OCI-LY7 (cell line): ENCODE results near the gene ABCD1. TPM values are rescaled to one million over a fixed set of nuclear protein-coding genes. Genes with fewer than 3 reads are reported as not detected.

ENCODE experiments used
- BruUV-seq: library from RNA; stranded (reverse); fragments of 400-500 nt; replicated peaks from 2 replicates; lab custom pipeline; 2021; lab: Mats Ljungman, UMichigan
- CTCF ChIA-PET: fragments of 300-600 bp; sonication (Branson Sonifier 250); formaldehyde crosslinking; loops from one replicate; lab custom pipeline; 2022; ENCODE audit warnings: antibody characterized with exemption; ENCODE audit not compliant: unreplicated experiment; lab: Charles Lee
- POLR2A ChIA-PET: fragments of 300-600 bp; sonication (Branson Sonifier 250); formaldehyde crosslinking; loops from one replicate; lab custom pipeline; 2022; ENCODE audit warnings: antibody characterized with exemption; lab: Charles Lee
- DNase-seq: peaks from one replicate; pipeline ENCODE4 v3.0.0-alpha.2; 2015; ENCODE audit warnings: low spot score
- H2AFZ ChIP-seq: fragments of 200-600 bp; sonication (generic), shearing (Covaris generic); 2 replicates; pipeline ENCODE4 v1.6.1; 2014; ENCODE audit warnings: mild to moderate bottlenecking, antibody characterized with exemption, low read length, moderate library complexity
- H3K27ac ChIP-seq: fragments of 200-600 bp; sonication (generic); 2 replicates; pipeline ENCODE4 v1.5.1; 2014; ENCODE audit warnings: mixed run types, low read depth, mild to moderate bottlenecking, moderate library complexity, low read length, inconsistent platforms; ENCODE audit not compliant: poor library complexity, severe bottlenecking
- H3K36me3 ChIP-seq: fragments of 200-600 bp; sonication (generic); 2 replicates; pipeline ENCODE4 v1.6.1; 2014; ENCODE audit warnings: mild to moderate bottlenecking, antibody characterized with exemption, low read length, moderate library complexity, mixed read lengths; ENCODE audit not compliant: insufficient read depth
- H3K4me1 ChIP-seq: fragments of 200-600 bp; sonication (generic); 2 replicates; pipeline ENCODE4 v1.5.1; 2014; ENCODE audit warnings: mild to moderate bottlenecking, low read length; ENCODE audit not compliant: insufficient read depth, poor library complexity, severe bottlenecking
- H3K4me2 ChIP-seq: fragments of 200-600 bp; sonication (generic); 2 replicates; pipeline ENCODE4 v1.6.1; 2014; ENCODE audit warnings: mild to moderate bottlenecking, low read length
- H3K4me3 ChIP-seq: fragments of 200-600 bp; sonication (generic); 2 replicates; pipeline ENCODE4 v1.5.1; 2014; ENCODE audit warnings: mild to moderate bottlenecking, low read depth, low read length; ENCODE audit not compliant: poor library complexity, severe bottlenecking
- H3K79me2 ChIP-seq: fragments of 200-600 bp; sonication (generic); 2 replicates; pipeline ENCODE4 v1.6.1; 2016; ENCODE audit warnings: low read depth, mild to moderate bottlenecking, low read length, moderate library complexity, mixed read lengths; ENCODE audit not compliant: insufficient read depth
- H3K9me2 ChIP-seq: fragments of 200-600 bp; sonication (generic); 2 replicates; pipeline ENCODE4 v1.6.1; 2016; ENCODE audit warnings: mild to moderate bottlenecking, low read length, mixed read lengths; ENCODE audit not compliant: insufficient read depth
- H3K9me3 ChIP-seq: fragments of 200-600 bp; sonication (generic); 2 replicates; pipeline ENCODE4 v1.6.1; 2014; ENCODE audit warnings: mild to moderate bottlenecking, mixed run types, low read length, mixed read lengths
- H4K20me1 ChIP-seq: fragments of 200-600 bp; sonication (generic); 2 replicates; pipeline ENCODE4 v1.6.1; 2014; ENCODE audit warnings: mild to moderate bottlenecking, antibody characterized with exemption, low read length, moderate library complexity, mixed read lengths; ENCODE audit not compliant: insufficient read depth
- EZH2phosphoT487 ChIP-seq: fragments of 200-600 bp; sonication (generic); IDR thresholded peaks from 2 replicates; pipeline ENCODE4 v1.6.1; 2018; ENCODE audit warnings: low read depth, borderline replicate concordance, mild to moderate bottlenecking, mixed run types, antibody characterized with exemption, low read length, moderate library complexity, mixed read lengths
- intact Hi-C: fragments of 100-400 bp; cut with micrococcal nuclease; formaldehyde crosslinking; loops from one replicate; pipeline ENCODE4 v1.10.0; 2022; ENCODE audit not compliant: unreplicated experiment
- total RNA-seq, 2 experiments: library from RNA; depleted of rRNA in 1 of 2; stranded (reverse); fragments of >200 nt in 1 of 2; shearing (Covaris generic) in 1 of 2; gene quantifications; 2 replicates each; pipeline ENCODE4 v1.2.3, GENCODE V29; 2014 to 2022
- TF ChIP-seq, protein P1 (sequence below): fragments of 200-600 bp; sonication (generic); conservative IDR thresholded peaks from 2 replicates; pipeline ENCODE4 v1.5.1; 2014; ENCODE audit warnings: mild to moderate bottlenecking, antibody characterized with exemption, low read length, moderate library complexity, mixed read lengths

Gene ABCD1
- total RNA-seq, 2 experiments from 2014 or later: 6.9 to 8.8 TPM

DNA sequence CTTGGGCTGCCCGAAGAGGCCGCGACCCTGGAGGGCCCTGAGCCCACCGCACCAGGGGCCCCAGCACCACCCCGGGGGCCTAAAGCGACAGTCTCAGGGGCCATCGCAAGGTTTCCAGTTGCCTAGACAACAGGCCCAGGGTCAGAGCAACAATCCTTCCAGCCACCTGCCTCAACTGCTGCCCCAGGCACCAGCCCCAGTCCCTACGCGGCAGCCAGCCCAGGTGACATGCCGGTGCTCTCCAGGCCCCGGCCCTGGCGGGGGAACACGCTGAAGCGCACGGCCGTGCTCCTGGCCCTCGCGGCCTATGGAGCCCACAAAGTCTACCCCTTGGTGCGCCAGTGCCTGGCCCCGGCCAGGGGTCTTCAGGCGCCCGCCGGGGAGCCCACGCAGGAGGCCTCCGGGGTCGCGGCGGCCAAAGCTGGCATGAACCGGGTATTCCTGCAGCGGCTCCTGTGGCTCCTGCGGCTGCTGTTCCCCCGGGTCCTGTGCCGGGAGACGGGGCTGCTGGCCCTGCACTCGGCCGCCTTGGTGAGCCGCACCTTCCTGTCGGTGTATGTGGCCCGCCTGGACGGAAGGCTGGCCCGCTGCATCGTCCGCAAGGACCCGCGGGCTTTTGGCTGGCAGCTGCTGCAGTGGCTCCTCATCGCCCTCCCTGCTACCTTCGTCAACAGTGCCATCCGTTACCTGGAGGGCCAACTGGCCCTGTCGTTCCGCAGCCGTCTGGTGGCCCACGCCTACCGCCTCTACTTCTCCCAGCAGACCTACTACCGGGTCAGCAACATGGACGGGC lies 579 bp downstream of the ABCD1 start:
- H3K36me3 ChIP-seq: peaks cover 21% of the 10 kb centered on the region
- peak; percentile 36 for DNase-seq
- ChIA-PET CTCF (no interaction called here), POLR2A (no interaction called here)
- peaks cover 22% of the 10 kb centered on the region; the same call in 1 of the 2 replicates for H3K79me2 ChIP-seq
- peak overlapping the region; percentile 74 for H3K4me2 ChIP-seq
- TF ChIP-seq, protein P1, sequence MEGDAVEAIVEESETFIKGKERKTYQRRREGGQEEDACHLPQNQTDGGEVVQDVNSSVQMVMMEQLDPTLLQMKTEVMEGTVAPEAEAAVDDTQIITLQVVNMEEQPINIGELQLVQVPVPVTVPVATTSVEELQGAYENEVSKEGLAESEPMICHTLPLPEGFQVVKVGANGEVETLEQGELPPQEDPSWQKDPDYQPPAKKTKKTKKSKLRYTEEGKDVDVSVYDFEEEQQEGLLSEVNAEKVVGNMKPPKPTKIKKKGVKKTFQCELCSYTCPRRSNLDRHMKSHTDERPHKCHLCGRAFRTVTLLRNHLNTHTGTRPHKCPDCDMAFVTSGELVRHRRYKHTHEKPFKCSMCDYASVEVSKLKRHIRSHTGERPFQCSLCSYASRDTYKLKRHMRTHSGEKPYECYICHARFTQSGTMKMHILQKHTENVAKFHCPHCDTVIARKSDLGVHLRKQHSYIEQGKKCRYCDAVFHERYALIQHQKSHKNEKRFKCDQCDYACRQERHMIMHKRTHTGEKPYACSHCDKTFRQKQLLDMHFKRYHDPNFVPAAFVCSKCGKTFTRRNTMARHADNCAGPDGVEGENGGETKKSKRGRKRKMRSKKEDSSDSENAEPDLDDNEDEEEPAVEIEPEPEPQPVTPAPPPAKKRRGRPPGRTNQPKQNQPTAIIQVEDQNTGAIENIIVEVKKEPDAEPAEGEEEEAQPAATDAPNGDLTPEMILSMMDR: no peak
- TF ChIP-seq EZH2phosphoT487: no peak
- no peaks in the 10 kb centered on the region for H3K9me2 ChIP-seq
- intact Hi-C loops: no loop called here
- no peaks in the 10 kb centered on the region for H3K9me3 ChIP-seq
- peaks cover 50% of the 10 kb centered on the region for H3K4me1 ChIP-seq
- BruUV-seq: no TSS peak
- H3K27ac ChIP-seq: peak overlapping the region; percentile 76
- no peaks in the 10 kb centered on the region for H4K20me1 ChIP-seq
- no peak overlapping the region for H2AFZ ChIP-seq
- peak overlapping the region; percentile 85 for H3K4me3 ChIP-seq

DNA sequence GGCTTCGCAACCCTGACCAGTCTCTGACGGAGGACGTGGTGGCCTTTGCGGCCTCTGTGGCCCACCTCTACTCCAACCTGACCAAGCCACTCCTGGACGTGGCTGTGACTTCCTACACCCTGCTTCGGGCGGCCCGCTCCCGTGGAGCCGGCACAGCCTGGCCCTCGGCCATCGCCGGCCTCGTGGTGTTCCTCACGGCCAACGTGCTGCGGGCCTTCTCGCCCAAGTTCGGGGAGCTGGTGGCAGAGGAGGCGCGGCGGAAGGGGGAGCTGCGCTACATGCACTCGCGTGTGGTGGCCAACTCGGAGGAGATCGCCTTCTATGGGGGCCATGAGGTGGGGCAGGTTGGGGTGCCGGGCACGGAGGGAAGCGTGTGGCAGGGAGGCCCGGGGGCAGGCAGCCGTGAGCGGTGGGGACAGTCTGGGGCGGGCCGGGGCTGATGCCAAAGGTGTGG lies 1.2 kb downstream of the ABCD1 start:
- no TSS peak for BruUV-seq
- intact Hi-C loops: no loop called here
- no peaks in the 10 kb centered on the region for H4K20me1 ChIP-seq
- CTCF ChIA-PET: no interaction called here
- H3K27ac ChIP-seq: no peak overlapping the region
- no peaks in the 10 kb centered on the region for H3K9me3 ChIP-seq
- peaks cover 50% of the 10 kb centered on the region for H3K4me1 ChIP-seq
- no peak for DNase-seq
- H2AFZ ChIP-seq: no peak overlapping the region
- POLR2A ChIA-PET: no interaction called here
- H3K9me2 ChIP-seq: no peaks in the 10 kb centered on the region
- H3K36me3 ChIP-seq: peaks cover 14% of the 10 kb centered on the region
- H3K4me3 ChIP-seq: peak overlapping the region; percentile 85
- H3K4me2 ChIP-seq: peak overlapping the region; percentile 74
- TF ChIP-seq, protein P1: no peak
- TF ChIP-seq EZH2phosphoT487: no peak
- peaks cover 22% of the 10 kb centered on the region; the same call in 1 of the 2 replicates for H3K79me2 ChIP-seq
